ENCODE results near the gene TMEM218. TPM values are rescaled to one million over a fixed set of nuclear protein-coding genes. Genes with fewer than 3 reads are reported as not detected.

The TMEM218 gene
- total RNA-seq, 2 donors from 2014 or later = 10.9 to 12.8 TPM

- no peak for ATAC-seq
- intact Hi-C loops (cut with DNase I) = loop anchor here in 1 of 2 donors (5.0 kb wide), 1 partner anchor 164 kb away; no protein-coding TSS in a partner anchor
- DNase-seq = no peak
Observed at GRCh38 chr11:125136001-125136400, 24.6 kb upstream of the TMEM218 start.

- no peak for ATAC-seq
- intact Hi-C loops (cut with DNase I) = no loop called here
- no peak for DNase-seq
Observed at GRCh38 chr11:125132596-125132995, 21.2 kb upstream of the TMEM218 start.

- intact Hi-C loops (cut with DNase I) = no loop called here
- no peak for ATAC-seq
- DNase-seq = no peak
Observed at GRCh38 chr11:125132071-125132470, 20.6 kb upstream of the TMEM218 start.

GRCh38 chr11:125129316-125129993 is 18.0 kb upstream of the TMEM218 start:
- intact Hi-C loops (cut with DNase I) = no loop called here
- DNase-seq (no peak), ATAC-seq (no peak)

GRCh38 chr11:125128450-125128849 is 17.0 kb upstream of the TMEM218 start:
- intact Hi-C loops (cut with DNase I) = no loop called here

GRCh38 chr11:125124618-125124992 is 13.2 kb upstream of the TMEM218 start:
- intact Hi-C loops (cut with DNase I) = no loop called here
- ATAC-seq (peak in 1 of 2 donors; percentile 34), DNase-seq (no peak)

More at GRCh38 chr11:125128450-125128849, 17.0 kb upstream of the TMEM218 start:
- ATAC-seq = no peak
- no peak for DNase-seq

- peak; percentile 86 to 90 for ATAC-seq
- intact Hi-C loops (cut with DNase I) = no loop called here
- DNase-seq = peak; percentile 70
Observed at GRCh38 chr11:125123947-125124617, 12.7 kb upstream of the TMEM218 start.

GRCh38 chr11:125123194-125123946 is 11.9 kb upstream of the TMEM218 start:
- DNase-seq (no peak), ATAC-seq (peak in 1 of 2 donors; percentile 70)
- intact Hi-C loops (cut with DNase I) = no loop called here

GRCh38 chr11:125117429-125117828 is 6.0 kb upstream of the TMEM218 start:
- DNase-seq = no peak
- intact Hi-C loops (cut with DNase I) = no loop called here
- no peak for ATAC-seq

GRCh38 chr11:125114518-125114917 is 3.1 kb upstream of the TMEM218 start:
- no peak for DNase-seq
- intact Hi-C loops (cut with DNase I) = no loop called here
- ATAC-seq = no peak

GRCh38 chr11:125112208-125112604 is 780 bp upstream of the TMEM218 start:
- intact Hi-C loops (cut with DNase I) = no loop called here
- ATAC-seq = no peak
- DNase-seq = no peak

GRCh38 chr11:125111001-125111342 is 454 bp downstream of the TMEM218 start:
- ATAC-seq (peak in 1 of 2 donors; percentile 8), DNase-seq (no peak)
- intact Hi-C loops (cut with DNase I) = no loop called here

GRCh38 chr11:125110506-125110905 is 920 bp downstream of the TMEM218 start:
- DNase-seq (no peak), ATAC-seq (no peak)
- intact Hi-C loops (cut with DNase I) = no loop called here

- intact Hi-C loops (cut with DNase I) = no loop called here
- DNase-seq = no peak
- no peak for ATAC-seq
Observed at GRCh38 chr11:125108469-125108868, 3.0 kb downstream of the TMEM218 start.

GRCh38 chr11:125105926-125106325 is 5.5 kb downstream of the TMEM218 start:
- ATAC-seq (no peak), DNase-seq (no peak)
- intact Hi-C loops (cut with DNase I) = no loop called here

GRCh38 chr11:125102510-125102909 is 8.9 kb downstream of the TMEM218 start:
- no peak for ATAC-seq

GRCh38 chr11:125102025-125102424 is 9.4 kb downstream of the TMEM218 start:
- DNase-seq (no peak), ATAC-seq (no peak)
- intact Hi-C loops (cut with DNase I) = no loop called here

More at GRCh38 chr11:125102510-125102909, 8.9 kb downstream of the TMEM218 start:
- DNase-seq = no peak
- intact Hi-C loops (cut with DNase I) = no loop called here

GRCh38 chr11:125101596-125101995 is 9.8 kb downstream of the TMEM218 start:
- DNase-seq (no peak), ATAC-seq (no peak)
- intact Hi-C loops (cut with DNase I) = no loop called here

GRCh38 chr11:125100136-125100535 is 11.3 kb downstream of the TMEM218 start:
- no peak for DNase-seq
- intact Hi-C loops (cut with DNase I) = no loop called here
- no peak for ATAC-seq

GRCh38 chr11:125094731-125095130 is 16.7 kb downstream of the TMEM218 start:
- ATAC-seq (no peak), DNase-seq (no peak)
- intact Hi-C loops (cut with DNase I) = loop anchor here in 1 of 2 donors (2.0 to 10.0 kb wide), 3 partner anchors 250 to 334 kb away; no protein-coding TSS in a partner anchor

All from left cardiac atrium (tissue), 4 donors.